ENCODE data around the gene CHD9.
"Not testable (repeated sequence)": the region's sequence is repeated elsewhere in the genome, so short reads cannot be mapped to it uniquely, and the experiment has no call there.

The CHD9 gene

DNA sequence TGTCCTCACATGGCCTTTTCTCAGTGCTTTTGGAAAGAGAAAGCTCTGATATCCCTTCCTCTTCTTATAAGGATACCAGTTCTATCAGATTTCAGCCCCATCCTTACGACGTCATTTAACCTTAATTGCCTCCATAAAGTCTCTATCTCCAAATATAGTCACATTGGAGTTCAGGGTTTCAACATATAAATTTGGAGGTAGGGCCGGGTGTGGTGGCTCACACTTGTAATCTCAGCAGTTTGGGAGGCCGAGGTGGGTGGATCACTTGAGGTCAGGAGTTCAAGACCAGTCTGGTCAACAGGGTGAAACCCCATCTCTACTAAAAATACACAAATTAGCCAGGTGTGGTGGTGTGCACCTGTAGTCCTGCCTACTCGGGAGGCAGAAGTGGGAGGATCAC lies 7.3 kb upstream of the CHD9 start:
- not testable (repeated sequence) for DNase-seq

DNA sequence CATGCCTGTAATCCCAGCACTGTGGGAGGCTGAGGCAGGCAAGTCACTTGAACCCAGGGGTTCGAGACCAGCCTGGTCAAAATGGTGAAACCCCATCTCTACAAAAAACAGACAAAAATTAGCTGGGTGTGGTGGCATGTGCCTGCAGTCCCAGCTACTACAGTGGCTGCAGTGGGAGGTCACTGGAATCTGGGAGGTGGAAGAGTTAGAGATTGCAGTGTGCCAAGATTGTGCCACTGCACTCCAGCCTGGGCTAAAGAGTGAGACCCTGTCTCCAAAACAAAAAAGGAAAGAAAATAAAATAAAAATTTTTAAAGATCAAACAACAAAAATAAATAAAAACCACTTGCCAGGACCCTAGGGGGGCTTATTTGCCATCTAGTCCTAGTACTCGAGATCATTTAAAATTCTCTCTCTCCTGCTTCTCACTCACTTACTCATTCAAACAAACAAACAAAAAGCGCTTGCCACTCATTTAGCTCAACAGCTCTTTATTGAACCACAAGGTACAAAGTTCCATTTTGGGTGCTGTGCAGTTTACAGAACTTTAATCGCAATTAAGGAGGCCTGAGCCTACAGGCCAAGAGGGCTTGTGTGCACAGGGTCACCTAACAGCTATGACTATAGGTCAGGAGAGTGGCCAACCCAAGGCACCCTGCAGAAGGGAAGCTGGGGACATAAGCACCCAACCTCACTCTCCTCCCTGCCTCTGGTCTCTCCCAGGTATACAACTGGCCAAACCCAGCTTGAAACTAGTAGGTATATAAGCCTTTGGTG lies 6.5 kb upstream of the CHD9 start:
- DNase-seq = no peak

DNA sequence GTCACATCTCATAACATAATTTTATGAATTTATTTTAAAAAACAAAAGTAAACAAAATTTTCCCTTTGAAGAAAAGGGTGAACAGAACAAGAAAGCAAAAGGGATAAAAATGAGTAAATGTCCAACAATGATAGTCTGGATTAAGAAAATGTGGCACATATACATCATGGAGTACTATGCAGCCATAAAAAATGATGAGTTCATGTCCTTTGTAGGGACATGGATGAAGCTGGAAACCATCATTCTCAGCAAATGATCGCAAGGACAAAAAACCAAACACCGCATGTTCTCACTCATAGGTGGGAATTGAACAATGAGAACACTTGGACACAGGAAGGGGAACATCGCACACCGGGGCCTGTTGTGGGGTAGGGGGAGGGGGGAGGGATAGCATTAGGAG lies 3.5 kb upstream of the CHD9 start:
- not testable (repeated sequence) for DNase-seq

DNA sequence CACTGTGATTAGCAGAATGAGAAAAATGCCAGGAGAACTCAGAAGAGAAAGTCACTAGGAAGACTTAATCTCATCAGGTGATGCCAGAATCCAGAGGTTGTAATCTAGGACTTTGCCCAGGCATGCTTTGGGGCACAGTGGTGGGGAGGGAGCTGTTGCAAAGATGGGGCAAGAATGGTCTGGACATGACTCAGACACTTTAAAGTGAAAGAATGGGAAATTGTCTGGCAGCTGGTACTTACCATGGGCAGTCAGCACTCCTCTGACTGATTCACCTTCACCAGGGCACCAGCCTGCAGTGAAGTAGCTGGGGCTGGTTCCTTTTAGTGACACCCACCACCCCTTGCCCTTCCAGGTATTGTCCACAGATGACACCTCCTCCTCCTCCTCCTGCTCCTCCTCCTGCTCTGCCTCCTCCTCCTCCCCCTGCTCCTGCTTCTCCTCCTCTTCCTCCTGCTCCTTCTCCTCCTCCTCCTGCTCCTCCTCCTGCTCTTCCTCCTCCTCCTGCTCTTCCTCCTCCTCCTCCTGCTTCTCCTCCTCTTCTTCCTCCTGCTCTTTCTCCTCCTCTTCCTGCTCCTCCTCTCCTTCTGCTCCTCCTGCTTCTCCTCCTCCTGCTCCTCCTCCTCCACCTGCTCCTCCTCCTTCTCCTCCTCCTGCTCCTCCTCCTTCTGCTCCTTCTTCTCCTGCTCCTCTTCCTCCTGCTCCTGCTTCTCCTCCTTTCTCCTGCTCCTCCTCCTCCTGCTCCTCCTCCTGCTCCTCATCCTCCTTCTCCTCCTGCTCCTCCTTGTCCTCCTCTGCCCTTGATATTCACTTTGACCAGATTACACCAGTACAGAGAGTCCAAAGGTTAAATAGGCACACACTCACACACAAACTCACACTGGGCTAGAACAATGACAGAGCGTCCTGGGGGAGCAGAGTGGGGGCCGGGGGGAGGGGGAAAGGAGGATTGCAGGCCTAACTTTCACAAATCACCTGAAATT lies 2.0 kb upstream of the CHD9 start, which contains the start of gene CHD9NB:
TSS of gene CHD9NB (minus strand) at position 379 of the 983 bp plus-strand sequence. CDS start 8,739 bp downstream, outside the sequence.
- no peak for DNase-seq

DNA sequence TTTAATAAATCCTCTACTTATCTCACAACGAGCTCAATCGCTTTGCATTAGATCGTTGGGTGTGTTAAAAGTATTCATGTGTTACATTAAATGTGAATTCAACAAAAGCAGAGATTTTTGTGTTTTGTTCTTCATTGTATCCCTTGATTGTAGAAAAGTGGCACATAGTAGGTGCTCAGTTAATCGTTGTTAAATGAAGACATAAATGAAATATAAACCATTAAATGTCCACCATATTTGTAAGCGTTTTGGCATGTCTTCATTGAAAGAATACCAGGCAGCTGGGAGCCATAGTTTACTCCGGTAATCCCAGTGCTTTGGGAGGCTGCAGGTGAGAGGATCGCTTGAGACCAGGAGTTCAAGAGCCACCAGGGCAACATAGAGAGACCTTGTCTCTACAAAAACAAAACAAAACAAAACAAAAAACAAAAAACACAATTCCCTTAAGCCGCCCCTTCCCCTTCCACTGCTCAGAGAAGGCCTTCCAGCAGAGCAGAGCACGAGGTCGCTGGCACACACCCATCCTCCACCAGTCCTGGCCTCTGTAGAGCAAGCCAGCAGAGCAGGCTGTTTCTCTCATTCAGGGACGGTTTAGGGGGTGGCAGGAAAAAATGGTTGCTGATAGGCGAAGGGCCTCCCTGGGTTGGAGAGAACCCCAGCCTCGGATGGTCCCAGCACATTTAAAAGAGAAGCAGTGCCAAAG lies 673 bp upstream of the CHD9 start:
- peak in 1 of 2 experiments; percentile 37 for DNase-seq

DNA sequence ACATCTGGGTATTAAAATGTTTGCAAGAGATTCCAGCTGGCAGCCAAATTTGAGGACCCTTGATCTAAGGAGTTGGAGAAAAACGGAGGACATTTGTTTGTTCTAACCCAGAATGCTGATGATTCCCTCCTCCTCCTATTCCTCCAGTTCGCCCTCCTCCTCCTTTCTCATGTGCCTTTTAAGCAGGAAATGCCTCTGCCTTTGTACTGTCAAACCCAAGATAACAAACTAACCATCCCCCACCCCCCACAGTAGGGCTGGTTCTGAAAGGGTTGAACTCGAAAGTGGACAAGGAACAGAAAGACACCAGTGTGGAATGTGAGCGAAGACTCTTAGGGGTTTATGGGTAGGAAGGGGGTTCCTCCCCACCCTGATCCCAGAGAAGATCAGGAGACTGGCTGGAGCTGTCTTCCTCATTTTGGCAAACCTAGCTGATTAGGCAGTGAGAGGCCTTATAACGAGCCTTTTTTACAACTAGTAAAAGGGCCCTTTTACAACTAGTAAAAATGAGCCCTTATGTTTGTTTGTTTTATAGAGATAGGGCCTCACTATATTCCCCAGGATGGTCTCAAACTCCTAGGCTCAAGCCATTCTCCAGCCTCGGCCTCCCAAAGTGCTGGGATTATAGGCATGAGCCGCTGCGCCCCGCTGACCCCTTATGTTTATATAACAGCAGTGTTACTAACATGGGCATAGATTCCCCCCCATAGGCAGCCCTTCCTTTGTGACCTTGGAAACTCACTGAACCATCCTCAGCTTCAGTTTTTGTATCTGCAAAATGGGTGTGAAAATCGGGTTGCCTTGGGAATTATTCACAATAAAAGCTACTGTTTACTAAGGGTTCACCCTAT lies 975 bp downstream of the CHD9 start:
- no peak for DNase-seq

DNA sequence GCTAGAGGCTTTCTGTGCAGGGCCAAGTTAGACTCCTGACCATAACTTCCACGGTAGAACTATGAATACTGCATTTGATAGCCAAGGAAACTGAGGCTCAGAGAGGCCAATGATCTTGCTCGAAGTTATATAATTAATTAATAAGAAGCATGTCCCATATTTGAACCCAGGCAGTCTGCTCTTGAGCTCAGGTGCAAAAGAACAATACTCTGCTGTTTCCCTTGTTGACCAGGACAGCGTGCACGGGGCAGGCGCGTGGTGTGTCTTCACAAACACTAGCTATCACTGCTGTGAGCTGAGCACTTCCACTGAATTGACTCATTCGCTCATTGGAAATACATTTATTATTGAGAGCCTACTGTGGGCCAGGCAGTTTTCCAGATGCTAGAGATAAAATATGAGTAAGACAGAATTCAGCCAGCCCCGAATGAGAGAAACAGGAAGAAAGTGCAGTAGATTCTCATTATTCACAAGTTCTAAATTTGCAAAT lies 1.6 kb downstream of the CHD9 start:
- DNase-seq = no peak

DNA sequence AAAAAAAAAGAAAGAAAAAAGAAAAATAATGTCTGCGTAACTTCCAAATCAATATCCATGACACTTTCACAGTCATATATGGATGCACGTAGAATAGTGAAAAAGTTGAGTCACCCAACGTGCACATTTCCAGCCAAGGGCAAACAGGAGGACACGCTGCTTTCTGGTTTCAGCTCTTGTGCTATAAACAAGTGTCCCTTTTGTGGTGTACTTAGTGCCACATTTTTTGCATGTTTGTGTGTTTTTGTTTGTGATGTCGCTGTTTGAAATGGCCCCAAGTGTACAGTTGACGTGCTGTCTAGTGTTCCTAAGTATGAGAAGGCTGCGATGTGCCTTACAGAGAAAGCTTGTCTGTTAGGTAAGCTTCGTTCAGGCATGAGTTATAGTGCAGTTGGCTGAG lies 2.9 kb downstream of the CHD9 start:
- no peak for DNase-seq

DNA sequence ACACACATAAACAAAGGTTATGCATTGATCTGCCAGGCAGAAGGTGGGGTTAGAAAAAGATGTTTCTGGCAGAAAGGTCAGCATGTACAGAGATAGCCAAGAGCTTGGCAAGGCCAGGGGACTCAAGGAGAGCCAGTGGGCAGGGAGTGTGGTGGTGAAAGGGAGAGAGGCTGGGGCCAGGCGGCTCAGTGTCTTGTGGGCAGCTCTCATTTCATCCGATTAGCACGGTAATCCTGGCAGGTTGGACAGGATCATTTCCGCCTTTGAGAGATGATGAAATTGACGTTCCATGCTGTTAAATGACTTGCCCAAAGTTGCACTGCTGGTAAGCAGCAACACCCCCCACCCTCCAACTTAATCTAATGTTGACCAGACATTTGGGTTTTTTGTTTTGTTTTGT lies 3.6 kb downstream of the CHD9 start:
- DNase-seq = no peak

DNA sequence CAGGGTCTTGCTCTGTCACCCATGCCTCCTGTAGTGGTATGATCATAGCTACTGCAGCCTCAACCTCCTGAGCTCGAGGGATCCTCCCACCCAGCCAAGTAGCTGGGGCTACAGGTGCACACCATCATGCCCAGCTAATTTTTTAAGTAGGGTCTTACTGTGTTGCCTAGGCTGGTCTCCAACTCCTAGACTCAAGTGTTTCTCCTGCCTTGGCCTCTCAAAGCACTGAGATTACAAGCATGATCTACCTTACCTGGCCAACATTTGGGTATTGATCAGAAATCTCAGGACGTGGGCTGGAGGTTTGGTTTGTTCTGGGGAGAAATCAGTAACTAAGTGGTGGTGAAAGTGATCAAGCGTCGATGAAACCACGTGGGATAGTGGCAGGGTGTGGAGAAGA lies 4.1 kb downstream of the CHD9 start:
- no peak for DNase-seq

DNA sequence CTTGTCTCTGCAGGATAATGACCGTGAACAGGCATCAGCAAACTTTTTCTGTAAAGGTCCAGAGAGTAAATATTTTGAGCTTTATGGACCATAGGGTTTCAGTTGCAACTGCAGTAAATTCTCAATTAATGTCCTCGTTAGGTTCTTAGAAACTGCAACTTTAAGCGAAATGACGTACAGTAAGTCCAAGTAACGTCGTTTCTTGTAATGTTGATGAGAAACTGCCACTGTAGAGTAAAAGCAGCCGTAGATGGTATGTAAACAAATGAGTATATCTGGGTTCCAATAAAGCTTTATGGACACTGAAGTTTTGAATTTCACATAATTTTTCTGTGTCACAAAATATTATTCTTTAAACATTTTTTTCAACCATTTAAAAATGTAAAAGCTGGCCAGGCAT lies 4.9 kb downstream of the CHD9 start:
- DNase-seq = no peak

DNA sequence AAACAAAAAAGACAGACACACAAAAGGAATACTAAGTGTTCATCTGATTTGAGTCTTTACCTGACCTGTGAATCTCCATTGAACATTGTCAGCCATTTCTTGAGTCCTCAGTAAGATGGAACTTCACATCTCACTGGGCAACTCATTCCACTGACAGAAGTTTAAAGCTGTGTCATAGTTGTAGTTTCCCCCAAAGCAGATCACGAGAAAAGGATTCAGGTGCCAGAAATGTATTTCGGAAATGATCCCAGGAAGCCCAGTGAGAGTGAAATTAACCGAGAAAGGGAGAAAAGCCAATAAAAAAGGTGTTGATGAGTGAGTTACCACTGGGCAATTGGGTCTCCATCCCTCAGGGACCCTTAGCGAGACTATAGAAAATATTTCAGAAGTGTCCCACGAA lies 6.5 kb downstream of the CHD9 start:
- no peak for DNase-seq

DNA sequence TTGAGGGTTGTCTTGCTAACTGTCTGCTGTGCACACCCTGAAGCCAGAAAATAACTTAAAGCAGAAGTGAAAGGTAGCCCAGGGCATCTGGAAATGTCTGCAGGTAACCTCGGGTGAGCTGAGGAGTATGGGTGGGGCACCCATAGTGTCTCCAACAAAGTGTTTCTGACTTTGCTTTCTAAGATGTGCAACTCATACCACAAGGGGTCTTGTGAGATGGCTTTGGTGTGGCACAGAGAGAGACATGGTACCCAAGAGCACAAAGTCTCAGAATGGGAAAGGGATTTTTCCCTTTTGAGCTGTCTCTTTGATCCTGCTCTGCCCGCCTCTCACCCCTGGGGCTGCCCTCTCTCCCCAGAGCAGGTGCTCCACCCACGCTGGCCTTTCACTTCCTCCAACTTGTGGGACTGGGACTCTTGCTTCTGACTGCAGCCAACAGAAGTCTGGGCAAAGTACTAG lies 6.9 kb downstream of the CHD9 start:
- DNase-seq = no peak

DNA sequence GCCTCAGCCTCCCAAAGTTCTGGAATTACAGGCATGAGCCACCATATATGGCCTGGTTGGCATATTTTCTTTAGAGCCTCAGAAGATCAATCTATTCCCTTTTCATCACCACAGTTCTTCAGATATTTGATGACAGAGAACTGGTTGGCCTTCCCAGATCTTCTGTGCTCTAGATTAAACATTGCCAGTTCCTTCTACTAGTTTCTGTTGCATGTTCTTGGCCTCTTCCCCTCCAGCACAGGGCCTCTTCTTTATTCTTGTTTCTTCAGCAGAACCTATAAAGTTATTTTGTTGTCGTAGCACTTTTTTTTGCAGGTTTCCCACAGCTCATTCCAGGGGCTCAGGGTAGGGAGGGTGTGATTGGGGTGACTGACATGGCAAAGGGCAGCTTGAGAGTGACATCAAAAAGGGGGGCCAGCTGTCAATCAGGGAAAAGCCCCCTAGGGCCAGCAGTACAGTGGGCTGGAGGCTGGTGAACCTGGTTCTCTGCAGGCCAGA lies 9.3 kb downstream of the CHD9 start:
- no peak for DNase-seq

DNA sequence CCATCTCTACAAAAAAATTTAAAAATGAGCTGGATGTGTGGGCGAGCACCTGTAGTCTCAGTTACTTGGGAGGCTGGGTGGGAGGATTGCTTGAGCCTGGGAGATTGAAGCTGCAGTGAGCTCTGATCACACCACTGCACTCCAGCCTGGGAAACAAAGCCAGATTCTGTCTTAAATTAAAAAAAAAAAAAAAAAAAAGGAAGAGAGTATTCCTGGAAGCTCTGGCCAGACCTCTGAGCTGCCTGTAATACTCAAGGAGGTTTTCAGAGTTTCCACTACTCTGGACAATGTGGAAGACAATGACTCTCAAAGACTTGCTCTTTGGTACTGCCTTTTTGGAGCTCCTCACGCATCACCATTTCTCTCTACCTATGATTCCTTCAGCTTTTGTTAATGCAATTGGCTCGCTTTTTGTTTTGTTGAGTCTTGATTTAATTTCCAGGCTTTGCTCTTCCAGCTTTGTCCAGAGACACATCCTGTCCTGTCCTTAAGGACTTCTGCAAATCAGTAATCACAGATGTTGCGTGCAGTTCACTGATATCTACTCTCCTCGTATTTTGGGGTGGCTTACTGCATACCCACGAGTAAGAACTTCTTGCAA lies 10.8 kb downstream of the CHD9 start:
- DNase-seq = no peak

DNA sequence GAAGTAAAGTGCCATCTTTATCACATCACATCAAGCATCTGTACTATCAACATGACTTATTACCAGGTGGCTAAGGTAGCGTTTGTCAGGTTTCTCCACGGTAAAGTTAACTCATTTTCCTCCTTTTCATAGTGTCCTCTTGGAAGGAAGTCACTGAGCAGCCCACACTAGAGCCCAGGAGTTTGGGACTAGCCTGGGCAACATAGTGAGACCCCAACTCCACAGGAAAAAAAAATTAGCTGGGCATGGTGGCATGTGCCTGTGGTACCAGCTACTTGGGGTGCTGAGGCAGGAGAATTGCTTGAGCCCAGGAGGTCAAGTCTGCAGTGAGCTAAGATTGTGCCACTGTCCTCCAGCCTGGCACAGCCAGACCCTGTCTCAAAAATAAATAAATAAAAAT lies 12.9 kb downstream of the CHD9 start:
- DNase-seq = no peak

DNA sequence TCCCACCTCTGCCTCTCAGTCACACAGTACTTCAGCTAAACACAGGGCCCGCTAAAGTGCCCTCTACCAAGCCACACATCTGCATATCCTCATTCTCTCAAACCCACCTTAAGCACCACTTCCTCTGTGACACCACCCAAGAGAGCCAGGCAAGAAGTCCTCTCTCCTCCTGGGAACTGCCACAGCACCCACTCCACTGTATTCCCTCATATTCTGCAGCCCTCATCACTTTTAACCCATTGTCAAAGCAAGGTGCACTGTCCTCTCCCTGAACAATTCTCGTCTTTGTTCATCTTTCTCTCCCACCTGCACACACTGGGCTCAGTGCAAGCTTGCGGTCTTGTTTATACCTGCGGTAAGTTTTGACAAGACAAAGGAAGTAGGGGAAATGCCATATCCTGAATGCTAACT lies 13.6 kb downstream of the CHD9 start:
- DNase-seq = no peak

DNA sequence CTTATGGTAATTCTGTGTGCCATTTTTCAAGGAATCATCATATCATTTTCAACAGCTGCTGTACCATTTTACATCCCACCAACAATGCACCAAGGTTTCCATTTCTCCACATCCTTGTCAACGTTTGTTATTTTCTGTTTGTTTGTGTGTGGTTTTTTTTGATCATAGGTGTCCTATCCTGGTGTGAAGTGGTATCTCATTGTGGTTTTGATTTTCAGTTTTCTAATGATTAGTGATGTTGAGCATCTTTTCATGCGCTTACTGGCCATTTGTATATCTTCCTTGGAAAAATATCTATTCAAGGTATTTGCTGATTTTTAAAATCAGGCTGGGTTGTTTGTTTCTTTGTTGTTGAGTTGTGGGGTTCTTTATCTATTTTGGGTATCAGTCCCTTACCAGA lies 15.0 kb downstream of the CHD9 start:
- no peak for DNase-seq

DNA sequence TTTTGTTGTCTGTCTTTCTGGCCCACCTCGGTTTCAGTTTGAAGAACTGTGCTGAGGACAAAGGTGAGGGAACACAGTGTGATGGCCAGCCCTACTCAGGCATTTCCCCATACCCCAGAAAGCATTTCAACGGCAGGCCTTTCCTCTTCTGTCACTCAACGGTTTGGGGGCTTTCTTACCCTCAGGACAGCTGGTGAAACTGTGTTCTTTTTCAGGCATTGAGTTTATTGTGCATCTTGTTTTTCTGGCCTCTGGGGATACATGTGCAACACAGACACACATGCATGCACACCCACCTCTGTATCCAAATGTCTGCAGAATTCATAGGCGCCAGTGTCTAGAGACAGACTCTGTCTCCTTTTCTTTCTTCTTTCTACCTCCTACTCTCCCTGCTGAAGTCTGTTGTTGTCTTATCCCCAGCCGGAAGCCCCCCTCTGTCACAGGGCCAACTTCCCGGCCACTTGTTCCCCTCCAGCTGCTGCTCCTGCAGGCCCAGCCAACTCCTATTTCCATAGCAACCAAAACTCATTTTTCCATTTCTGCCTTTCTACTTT lies 17.0 kb downstream of the CHD9 start:
- DNase-seq = peak; percentile 54 to 78

DNA sequence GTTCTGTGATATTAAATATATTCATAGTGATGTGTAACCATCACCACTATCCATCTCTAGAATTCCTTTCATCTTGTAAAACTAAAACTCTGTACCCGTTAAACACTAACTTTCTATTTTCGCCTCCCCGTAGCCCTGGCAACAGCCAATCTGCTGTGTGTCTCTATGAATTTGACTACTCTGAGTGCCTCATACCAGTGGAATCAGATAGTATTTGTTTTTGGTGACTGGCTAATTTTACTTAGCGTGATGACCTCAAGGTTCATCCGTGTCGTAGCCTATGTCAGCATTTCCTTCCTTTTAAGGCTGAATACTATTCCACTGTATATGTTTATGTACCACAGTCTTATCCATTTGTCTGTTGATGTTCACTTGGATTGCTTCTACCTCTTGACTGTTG lies 18.2 kb downstream of the CHD9 start:
- no peak for DNase-seq

DNA sequence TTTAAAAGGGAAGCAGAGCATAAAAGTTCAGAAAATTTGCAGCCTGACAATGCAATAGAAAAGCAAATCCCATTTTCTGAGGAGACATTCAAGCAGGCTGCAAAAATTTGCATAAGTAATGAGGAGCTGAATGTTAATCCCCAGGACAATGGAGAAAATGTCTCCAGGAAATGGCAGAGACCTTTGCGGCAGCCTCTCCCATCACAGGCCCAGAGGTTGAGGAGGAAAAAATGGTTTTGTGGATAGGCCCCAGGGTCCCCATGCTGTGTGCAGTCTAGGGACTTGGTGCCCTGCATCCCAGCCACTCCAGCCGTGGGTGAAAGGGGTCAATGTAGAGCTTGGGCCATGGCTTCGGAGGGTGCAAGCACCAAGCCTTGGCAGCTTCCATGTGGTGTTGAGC lies 19.5 kb downstream of the CHD9 start:
- DNase-seq = not testable (repeated sequence)
